Mesodermal cell (in vitro differentiated cells): Measurements from ENCODE around the gene KCNQ1OT1.

Source experiments
- H3K27ac ChIP-seq: 2 replicates; pipeline ENCODE4 v1.7.0; 2013; ENCODE audit warnings: mild to moderate bottlenecking, low read depth, low read length, moderate library complexity; ENCODE audit not compliant: severe bottlenecking
- H3K36me3 ChIP-seq: 2 replicates; pipeline ENCODE4 v1.7.1; 2013; ENCODE audit warnings: mild to moderate bottlenecking, low read length, moderate library complexity; ENCODE audit not compliant: control insufficient read depth, insufficient read depth
- H3K4me1 ChIP-seq: one replicate; pipeline ENCODE4 v1.7.1; 2013; ENCODE audit warnings: mild to moderate bottlenecking, low read length; ENCODE audit not compliant: insufficient read depth, control insufficient read depth, poor library complexity, severe bottlenecking
- H3K4me3 ChIP-seq: 2 replicates; pipeline ENCODE4 v1.7.0; 2013; ENCODE audit warnings: low read length, control low read depth, mild to moderate bottlenecking; ENCODE audit not compliant: insufficient read depth, poor library complexity, severe bottlenecking; ENCODE audit errors: extremely low read depth
- H3K9me3 ChIP-seq: 2 replicates; pipeline ENCODE4 v1.7.1; 2013; ENCODE audit warnings: mild to moderate bottlenecking, low read length, moderate library complexity; ENCODE audit not compliant: control insufficient read depth
- WGBS, 2 experiments: methylation state at CpG; one replicate each; pipeline ENCODE4 v1.1.5; 2013; ENCODE audit warnings: missing lambda C conversion rate in 2 of 2; ENCODE audit not compliant: insufficient coverage in 2 of 2; 5-methylcytosine and 5-hydroxymethylcytosine counted together

The KCNQ1OT1 gene

DNA sequence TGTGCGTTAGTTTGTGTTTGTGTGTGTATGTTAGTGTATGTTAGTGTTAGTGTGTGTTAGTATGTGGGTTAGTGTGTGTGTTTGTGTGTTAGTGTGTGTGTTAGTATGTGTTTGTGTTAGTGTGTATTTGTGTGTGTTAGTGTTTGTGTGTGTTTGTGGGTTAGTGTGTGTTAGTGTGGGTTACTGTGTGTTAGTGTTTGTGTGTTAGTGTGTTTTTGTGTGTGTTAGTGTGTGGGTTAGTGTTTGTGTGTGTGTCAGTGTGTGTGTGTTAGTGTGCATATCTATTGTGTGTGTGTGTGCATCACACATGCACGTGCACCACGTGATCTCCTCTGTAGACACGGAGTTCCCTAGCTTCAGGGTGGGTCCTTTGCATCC, 115.4 kb downstream of the KCNQ1OT1 start:
- Histone ChIP-seq H3K4me3 (no peak overlapping the region), H3K27ac (no peak overlapping the region), H3K9me3 (no peaks in the 10 kb centered on the region), H3K4me1 (peaks cover 8% of the 10 kb centered on the region), H3K36me3 (no peaks in the 10 kb centered on the region)
- 89 to 91% methylated on average over 3 of the region's 4 CpGs for WGBS, 2 experiments

DNA sequence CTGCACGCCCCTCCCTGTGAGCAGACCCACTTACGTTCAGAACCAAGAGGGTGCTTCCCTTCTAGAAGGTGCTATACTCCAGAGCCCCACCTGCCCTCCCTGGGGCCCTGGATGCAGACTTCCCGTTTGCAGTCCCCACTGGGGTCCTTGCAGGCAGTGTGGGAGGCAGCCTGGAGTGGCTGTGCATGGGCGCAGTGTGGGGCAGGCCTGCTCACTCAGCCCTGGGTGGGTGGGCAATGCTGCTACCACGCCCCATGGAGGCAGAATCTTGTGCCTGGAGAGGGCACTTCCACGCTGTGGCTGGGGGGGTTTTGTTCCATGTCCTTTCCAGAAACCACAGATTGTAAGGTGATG, 116.2 kb downstream of the KCNQ1OT1 start:
- WGBS, 2 experiments: 90 to 96% methylated on average over 5 to 6 of the region's 6 CpGs
- Histone ChIP-seq H3K36me3 (no peaks in the 10 kb centered on the region), H3K4me3 (no peak overlapping the region), H3K27ac (no peak overlapping the region), H3K4me1 (peaks cover 8% of the 10 kb centered on the region), H3K9me3 (no peaks in the 10 kb centered on the region)

DNA sequence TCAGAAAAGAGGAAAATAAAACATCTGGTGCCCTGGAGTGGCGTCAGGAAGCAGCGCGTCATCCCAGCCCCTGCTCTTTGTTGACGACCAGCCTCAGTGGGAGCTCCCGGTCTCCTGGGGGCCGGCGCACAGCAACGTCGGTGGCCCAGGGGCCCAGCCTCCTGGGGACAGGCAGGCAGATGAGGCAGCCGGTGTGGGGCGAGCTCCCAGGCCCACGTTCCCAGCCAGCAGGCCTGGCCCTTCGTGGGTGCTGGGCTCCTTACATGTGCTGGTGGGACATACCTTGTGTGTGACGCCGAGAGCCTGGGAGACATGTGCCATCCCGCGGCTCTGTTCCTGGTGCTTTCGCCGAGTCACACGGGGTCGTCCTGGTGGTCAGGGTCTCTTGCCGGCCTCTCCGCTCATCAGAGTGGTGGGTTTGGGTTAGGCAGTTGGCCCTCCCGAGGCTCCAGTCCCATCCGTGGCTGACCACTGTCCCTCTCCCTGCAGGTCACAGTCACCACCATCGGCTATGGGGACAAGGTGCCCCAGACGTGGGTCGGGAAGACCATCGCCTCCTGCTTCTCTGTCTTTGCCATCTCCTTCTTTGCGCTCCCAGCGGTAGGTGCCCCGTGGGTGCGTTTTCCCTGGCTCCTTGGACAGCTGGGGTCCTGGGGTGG, 116.7 kb downstream of the KCNQ1OT1 start:
- WGBS, 2 experiments: 85 to 93% methylated on average over 25 to 33 of the region's 33 CpGs
- Histone ChIP-seq H3K9me3 (no peaks in the 10 kb centered on the region), H3K27ac (no peak overlapping the region)

DNA sequence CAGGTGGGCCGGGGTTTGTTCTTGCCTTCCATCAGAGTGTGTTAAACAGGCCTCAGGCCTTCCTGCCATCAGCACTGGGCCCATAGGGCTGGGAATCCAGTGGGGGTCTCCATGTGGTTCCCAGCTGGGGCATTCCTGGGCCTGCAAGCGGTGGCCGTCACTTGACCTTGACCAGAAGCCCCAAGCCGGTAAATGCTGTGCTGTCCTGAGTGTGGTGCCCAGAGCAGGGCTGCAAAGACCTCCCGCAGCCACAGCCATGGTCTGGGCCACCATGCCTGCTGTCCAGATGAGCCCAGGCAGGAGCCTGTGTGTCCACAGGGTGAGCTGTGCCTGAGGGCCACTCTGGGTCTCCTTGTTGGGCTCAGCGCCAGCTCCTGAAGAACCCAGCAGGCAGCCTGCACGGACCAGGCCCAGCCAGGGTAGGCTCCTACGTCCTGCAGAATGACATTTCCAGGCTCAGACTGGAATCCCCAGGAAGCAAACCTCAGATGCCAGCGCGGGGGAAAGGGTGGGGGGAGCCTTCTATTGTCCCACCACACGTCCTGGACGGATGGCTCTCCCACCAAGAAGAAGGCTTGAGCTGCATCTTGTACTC, 117.3 kb downstream of the KCNQ1OT1 start:
- 84 to 86% methylated on average over 10 to 12 of the region's 12 CpGs for WGBS, 2 experiments
- H3K27ac ChIP-seq: no peak overlapping the region
- peaks cover 15% of the 10 kb centered on the region for H3K4me1 ChIP-seq
- H3K9me3 ChIP-seq: no peaks in the 10 kb centered on the region
- H3K4me3 ChIP-seq: no peak overlapping the region
- no peaks in the 10 kb centered on the region for H3K36me3 ChIP-seq

More for the DNA sequence above, 116.7 kb downstream of the KCNQ1OT1 start:
- Histone ChIP-seq H3K4me3 (no peak overlapping the region), H3K4me1 (peaks cover 9% of the 10 kb centered on the region), H3K36me3 (no peaks in the 10 kb centered on the region)

DNA sequence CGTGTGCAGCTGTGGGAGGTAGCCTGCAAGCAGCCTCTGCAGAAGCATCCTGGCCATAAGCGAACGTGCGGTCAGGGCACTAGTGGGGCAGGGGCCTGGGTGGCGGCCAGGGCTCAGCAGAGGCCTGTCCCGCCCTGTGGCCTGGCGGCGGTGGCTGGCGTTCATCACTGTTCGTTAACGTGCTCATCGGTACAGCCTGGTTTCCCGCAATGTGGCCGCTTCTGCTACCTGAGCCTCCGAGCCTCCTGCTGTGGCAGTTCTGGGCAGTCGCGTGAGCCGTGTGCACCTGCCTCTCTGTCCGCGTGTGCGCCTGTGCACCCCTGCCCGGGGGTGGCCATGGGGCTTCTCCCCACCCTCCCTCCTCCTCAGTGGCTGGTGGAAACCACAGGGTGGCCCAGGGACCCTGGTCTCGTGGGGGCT, 117.9 kb downstream of the KCNQ1OT1 start:
- H3K27ac ChIP-seq: no peak overlapping the region
- H3K9me3 ChIP-seq: no peaks in the 10 kb centered on the region
- 97% methylated on average over 23 of the region's 23 CpGs for WGBS, 2 experiments
- H3K4me1 ChIP-seq: peaks cover 17% of the 10 kb centered on the region
- H3K36me3 ChIP-seq: no peaks in the 10 kb centered on the region
- no peak overlapping the region for H3K4me3 ChIP-seq

DNA sequence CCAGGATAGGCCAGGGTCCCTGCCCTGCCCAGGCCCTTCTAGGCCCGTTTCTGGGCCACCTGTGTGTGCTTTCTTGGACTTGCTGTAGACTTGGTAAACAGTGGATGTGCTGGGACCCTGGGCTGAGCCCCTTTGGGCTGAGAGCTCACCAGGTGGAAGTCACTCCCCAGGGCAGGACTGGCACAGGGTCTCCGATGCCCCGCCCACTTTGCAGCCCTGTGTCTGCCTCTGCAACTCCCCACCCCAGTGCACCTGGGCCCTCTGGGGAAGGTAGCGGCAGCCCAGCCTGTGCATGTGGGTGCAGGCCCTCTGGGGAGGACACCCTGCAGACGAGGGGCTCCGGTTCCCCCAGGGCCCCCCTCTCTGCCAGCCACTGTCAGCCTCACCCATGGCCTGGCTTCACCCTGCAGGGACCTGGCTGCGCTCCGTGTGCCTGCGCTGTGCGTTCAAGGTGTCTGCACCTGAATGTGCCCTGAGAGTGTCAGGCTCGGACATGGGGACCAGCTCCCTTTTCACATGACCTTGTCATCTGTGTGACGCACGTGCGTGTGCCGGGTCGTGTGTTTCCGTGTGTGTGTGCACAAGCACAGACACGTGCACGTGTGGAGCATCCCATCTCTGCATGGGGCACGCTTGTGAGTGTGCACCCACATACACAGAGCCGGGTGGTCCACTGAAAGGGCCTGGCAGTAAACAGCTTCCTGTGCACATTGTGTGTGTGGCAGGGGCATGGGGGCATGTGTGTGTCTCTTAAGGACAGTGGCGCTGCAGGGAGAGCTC, 118.5 kb downstream of the KCNQ1OT1 start:
- 93 to 97% methylated on average over 19 to 21 of the region's 22 CpGs for WGBS, 2 experiments
- peaks cover 17% of the 10 kb centered on the region for H3K4me1 ChIP-seq
- no peak overlapping the region for H3K27ac ChIP-seq

DNA sequence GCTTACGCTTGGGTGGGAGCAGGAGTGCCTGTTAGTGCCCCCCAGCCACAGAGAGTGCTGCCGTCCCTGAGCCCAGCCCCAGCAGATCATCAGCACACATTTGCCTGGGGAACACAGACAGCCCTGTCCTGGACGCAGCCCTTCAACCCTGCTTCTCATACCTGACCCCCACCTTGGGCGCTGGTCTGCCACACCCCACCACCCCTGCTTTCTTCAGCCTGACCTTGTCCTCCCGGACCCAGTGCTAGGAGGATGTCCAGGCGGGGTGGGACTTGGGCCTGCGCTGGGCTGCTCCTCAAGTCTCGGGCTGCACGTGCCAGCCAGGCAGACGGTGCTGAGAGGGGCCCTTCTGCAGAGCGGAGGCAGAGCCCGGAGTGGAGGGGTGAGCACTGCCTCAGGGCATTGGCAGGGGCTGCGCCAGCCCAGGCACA, 119.2 kb downstream of the KCNQ1OT1 start:
- no peaks in the 10 kb centered on the region for H3K9me3 ChIP-seq
- no peak overlapping the region for H3K4me3 ChIP-seq
- 83 to 95% methylated on average over 10 to 13 of the region's 13 CpGs for WGBS, 2 experiments
- no peaks in the 10 kb centered on the region for H3K36me3 ChIP-seq
- no peak overlapping the region for H3K27ac ChIP-seq
- peaks cover 17% of the 10 kb centered on the region for H3K4me1 ChIP-seq

More for the DNA sequence above, 118.5 kb downstream of the KCNQ1OT1 start:
- Histone ChIP-seq H3K9me3 (no peaks in the 10 kb centered on the region), H3K36me3 (no peaks in the 10 kb centered on the region), H3K4me3 (no peak overlapping the region)

DNA sequence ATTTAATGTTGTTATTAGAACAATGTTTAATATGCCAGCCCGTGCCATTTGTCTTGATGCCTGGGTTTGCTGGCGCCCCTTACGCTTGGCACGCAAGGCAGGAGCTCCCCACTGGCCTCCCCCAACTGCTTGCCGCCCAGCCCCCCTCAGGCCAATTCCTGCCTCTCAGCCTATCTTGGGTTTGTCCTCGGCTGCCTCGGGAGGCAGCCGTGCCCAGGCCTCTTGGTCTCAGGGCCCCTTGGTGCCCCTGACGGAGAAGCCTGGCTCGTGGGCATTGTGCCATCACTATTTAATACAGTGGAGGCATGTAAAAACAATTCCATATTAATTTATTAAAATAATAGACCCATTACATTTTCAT, 119.8 kb downstream of the KCNQ1OT1 start:
- H3K9me3 ChIP-seq: no peaks in the 10 kb centered on the region

DNA sequence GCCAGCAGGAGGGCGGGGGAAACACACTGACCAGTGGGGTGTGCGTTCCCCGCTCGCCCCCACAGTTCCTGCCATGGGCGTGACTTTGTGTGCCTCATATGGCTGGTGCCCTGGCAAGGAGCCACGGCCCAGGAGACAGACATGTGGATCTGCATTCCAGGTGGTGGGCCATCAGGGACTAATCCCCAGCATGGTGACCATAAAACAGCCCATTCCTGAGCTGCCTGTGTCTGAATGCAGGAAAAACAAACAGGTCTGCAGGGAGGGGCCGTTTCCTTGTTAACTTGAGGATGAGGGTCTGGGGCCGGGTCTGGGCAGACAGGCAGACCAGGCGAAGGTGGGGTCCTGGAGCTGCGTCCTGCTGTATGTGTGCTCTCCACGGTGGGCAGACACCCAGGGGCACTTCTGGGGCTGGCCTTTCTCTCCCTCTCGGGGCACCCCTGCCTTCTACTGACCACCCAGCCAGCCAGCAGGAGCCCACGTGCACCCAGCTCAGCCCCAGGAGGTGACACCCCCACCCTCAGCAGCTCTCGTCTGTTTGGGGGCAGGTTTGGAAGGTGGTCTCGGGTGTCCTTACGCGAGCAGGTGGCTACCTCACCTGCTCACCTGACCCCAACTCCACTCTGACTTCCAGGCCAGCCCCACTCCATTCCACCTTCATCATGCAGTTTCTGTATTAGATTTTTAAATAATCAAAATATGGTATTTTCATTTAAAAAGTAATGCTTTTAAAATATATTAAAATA, 120.3 kb downstream of the KCNQ1OT1 start:
- Histone ChIP-seq H3K4me1 (peaks cover 17% of the 10 kb centered on the region), H3K36me3 (no peaks in the 10 kb centered on the region), H3K4me3 (no peak overlapping the region), H3K9me3 (no peaks in the 10 kb centered on the region), H3K27ac (no peak overlapping the region)
- WGBS, 2 experiments: 79 to 80% methylated on average over 13 of the region's 17 CpGs

More for the DNA sequence above, 119.8 kb downstream of the KCNQ1OT1 start:
- peaks cover 17% of the 10 kb centered on the region for H3K4me1 ChIP-seq
- H3K36me3 ChIP-seq: no peaks in the 10 kb centered on the region
- no peak overlapping the region for H3K4me3 ChIP-seq
- H3K27ac ChIP-seq: no peak overlapping the region
- WGBS, 2 experiments: 87 to 90% methylated on average over 4 to 8 of the region's 10 CpGs

DNA sequence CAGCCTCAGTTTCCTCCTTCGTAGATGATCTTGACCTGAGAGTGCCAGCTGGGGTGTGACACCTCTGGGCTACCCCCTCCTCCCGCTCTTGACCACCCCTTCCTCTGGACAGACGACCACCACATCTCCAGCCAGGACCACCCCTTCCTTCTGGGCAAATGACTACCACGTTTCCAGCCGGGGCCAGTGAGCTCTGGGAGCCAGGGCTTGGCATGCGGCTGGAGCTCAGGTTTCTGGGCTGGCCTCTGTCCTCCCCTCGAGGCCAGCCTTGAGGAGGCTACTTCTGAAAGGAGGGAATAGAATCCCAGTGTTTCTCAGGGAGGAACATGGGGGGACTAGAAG, 120.9 kb downstream of the KCNQ1OT1 start:
- Histone ChIP-seq H3K27ac (no peak overlapping the region), H3K4me3 (no peak overlapping the region), H3K36me3 (no peaks in the 10 kb centered on the region), H3K4me1 (peaks cover 17% of the 10 kb centered on the region), H3K9me3 (no peaks in the 10 kb centered on the region)
- WGBS, 2 experiments: 89 to 91% methylated on average over 6 to 7 of the region's 7 CpGs
